ENCODE results near the gene RNF44.
"Not testable (repeated sequence)": the region's sequence is repeated elsewhere in the genome, so short reads cannot be mapped to it uniquely, and the experiment has no call there.

RNF44 gene

GRCh38 chr5:176517053-176517661 is 20.0 kb downstream of the RNF44 start:
- DNase-seq (ENCODE audit: low spot score): no peak

GRCh38 chr5:176515396-176515795 is 21.8 kb downstream of the RNF44 start:
- DNase-seq (ENCODE audit: low spot score): no peak

- DNase-seq (ENCODE audit: low spot score): no peak
Measured at GRCh38 chr5:176514244-176514950, 22.8 kb downstream of the RNF44 start.

GRCh38 chr5:176513788-176514187 is 23.4 kb downstream of the RNF44 start:
- no peak for DNase-seq (ENCODE audit: low spot score)

- DNase-seq (ENCODE audit: low spot score): no peak
Measured at GRCh38 chr5:176508603-176509002, 28.6 kb downstream of the RNF44 start.

DNA sequence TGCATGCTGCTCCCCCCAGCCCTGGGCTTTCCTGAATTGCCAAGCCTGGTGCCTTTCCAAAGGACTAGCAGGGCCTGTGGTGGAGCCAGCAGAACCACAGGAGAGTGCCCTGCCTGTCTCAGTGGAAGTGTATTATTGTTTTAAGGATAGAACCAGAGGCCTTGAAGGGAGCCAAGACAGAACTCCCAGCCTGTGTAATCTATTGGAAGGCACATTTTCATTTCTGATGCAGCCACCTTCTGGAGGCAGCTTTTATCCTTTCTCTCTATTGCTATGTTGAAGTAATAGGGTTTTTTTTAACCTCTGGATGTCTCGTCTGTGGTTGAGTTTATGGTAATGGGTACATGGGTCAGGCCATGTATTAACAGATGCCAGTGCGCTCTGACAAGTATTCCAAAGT is 29.3 kb downstream of the RNF44 start:
- DNase-seq (ENCODE audit: low spot score): no peak

DNA sequence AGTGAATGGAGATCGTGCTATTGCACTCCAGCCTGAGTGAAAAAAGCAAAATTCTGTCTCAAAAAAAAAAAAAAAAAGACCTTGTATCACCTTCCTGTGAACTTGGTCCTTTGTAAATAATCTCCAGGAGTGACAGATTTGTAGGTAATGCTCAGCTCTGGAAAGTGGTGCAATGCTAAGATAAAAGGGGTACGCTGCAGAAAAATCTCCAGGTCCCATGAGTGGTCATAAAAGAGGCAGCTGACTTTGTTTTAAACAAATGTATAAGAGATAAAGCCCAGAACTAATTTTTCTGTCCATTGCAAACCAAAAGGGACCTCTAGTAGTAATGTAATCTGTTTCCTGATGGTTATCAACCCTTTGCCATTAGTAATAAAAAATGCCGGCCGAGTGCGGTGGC is 33.7 kb downstream of the RNF44 start:
- no peak for DNase-seq (ENCODE audit: low spot score)

GRCh38 chr5:176501333-176501732 is 35.9 kb downstream of the RNF44 start:
- no peak for DNase-seq (ENCODE audit: low spot score)

- DNase-seq (ENCODE audit: low spot score): no peak
Measured at GRCh38 chr5:176500511-176500910, 36.7 kb downstream of the RNF44 start.

GRCh38 chr5:176499273-176499672 is 37.9 kb downstream of the RNF44 start:
- DNase-seq (ENCODE audit: low spot score): no peak

DNA sequence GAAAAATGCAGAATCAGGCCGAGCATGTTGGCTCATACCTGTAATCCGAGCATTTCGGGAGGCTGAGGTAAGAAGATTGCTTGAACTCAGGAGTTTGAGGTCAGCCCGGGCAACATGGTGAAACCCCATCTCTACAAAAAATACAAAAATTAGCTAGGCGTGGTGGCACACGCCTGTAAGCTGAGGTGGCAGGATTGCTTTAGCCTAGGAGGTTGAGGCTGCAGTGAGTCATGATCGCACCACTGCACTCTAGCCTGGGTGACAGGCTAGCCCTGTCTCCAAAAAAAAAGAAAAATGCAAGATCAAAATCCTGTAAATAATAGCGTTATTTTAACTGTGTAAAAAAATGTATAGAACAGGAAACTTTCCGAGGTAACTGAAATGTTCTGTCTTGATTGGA is 39.4 kb downstream of the RNF44 start:
- DNase-seq (ENCODE audit: low spot score): no peak

DNA sequence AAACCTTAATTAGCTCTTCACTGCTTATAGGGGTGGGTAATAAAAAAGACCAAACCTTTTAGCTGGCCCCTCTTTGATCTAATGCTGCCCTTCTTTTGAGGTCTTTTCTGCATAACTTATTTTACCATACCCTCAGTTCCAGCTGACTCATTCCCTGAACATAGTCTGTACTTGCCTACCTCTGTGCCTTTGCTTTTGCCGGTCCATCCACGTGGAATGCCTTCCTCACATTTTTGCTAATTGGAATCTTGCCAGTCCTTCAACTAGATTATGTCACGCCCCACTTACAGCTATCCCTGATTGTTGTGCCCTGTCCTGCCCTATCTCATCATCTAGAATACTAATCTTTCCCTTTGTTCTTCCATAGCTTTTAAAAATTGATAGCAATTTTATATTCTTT is 44.8 kb downstream of the RNF44 start:
- no peak for DNase-seq (ENCODE audit: low spot score)

DNA sequence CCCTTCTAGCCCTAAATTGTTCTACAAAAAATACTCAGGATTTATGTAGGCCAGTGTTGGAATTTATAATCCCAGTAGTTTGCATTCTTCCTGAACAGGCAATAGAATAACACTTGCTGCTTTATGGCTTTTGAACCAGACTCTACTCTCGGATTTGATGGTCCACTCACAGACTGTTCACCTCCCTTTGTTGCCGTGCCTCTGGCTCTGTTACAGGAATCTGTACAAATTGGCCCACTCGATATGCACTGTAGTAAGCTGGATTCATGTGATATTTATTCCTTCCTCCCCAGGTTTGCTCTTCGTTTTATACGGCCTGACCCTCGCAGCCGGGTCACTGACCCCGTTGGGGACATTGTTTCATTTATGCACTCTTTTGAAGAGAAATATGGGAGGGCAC is 45.3 kb downstream of the RNF44 start:
- DNase-seq (ENCODE audit: low spot score): no peak

DNA sequence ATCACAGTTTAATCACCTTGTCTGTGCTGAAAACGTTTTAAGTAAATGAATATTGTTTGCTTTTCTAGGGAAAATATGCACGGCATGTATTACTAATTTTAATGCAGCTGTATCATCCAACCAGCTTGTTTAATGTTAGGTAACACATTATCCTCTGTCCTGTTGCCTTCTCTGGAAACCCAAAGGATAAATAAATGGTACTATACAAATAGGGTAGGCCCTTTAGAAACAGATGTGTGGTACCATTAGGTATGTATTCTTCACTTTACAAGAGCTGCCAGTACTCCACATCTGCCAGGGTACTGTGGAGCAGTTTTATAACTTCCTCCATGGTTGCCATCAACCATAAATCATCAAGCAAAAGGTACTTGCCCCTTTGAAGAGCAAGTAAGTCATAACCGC is 46.1 kb downstream of the RNF44 start:
- no peak for DNase-seq (ENCODE audit: low spot score)

DNA sequence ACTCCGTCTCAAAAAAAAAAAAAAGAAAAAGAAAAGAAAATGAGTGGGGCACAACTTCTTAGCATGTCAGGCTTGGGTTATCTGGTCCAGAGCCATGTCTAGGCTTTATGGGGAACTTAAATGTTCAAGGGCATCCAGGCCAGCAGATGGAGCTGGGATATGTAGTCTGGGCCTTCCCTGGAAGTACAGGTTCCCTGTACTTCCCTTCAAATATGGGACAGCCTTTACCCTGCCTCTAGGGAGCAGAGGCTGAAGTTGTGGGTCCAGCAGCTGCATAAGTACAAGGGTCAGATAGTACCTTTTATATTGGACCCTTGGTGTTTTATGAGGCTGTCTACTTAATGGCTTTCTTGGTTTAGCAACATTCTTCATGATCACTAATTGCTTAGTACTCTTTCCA is 46.9 kb downstream of the RNF44 start:
- DNase-seq (ENCODE audit: low spot score): no peak

DNA sequence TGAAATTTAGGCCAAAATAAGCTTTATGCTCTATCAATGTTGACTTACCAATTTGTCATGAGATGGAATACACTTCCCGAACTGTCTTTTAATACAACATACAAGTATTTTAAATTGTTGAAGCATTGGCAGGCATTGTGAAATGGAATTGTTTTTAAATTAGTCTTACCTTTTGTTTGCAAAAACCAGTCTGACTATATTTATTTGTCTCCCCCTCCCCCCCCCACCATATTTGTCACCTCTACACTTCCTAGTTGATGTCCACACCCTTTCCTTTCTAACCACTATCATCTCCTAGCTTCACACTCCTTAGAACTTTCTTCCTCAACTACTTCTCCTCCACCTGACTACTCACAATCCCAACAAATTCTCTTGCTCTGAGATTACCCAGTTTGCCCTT is 48.1 kb downstream of the RNF44 start:
- DNase-seq (ENCODE audit: low spot score): no peak

DNA sequence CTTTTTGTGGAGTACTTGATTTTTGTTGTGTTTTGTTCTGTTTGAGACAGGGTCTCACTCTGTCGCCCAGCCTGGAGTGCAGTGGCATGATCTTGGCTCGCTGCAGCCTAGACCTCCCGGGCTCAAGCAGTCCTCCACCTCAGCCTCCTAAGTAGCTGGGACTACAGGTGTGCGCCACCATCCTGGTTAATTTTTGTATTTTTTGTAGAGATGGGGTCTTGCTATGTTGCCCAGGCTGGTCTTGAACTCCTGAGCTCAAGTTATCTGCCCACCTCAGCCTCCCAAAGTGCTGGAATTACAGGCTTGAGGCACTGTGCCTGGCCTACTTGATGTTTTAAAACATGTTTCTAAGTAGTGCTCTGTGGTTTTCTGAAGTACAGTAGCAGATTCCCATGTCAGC is 50.0 kb downstream of the RNF44 start:
- DNase-seq (ENCODE audit: low spot score): not testable (repeated sequence)

DNA sequence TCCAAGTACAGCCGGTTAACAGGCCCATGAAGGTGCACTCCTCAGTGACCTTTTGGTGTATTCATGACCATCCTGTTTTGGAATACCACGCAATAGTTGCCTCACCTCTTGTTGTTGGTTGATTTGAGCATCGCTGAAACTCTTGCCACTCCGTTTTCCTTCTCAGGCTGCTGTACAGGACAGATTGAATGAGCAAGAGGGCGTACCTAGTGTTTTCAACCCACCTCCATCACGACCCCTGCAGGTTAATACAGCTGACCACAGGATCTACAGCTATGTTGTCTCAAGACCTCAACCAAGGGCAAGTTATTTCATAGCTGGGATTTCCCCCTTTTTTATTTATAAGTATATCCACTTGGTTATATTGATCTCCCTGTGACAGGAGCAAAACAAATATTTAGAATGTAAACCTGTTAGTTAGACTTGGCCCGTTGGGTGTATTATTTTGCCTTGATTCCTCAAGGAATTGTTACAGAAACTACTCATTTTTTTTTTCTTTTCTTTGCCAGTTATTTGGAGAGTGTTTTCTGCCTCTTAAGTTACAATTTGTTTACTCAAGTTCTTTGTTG is 50.9 kb downstream of the RNF44 start:
- DNase-seq (ENCODE audit: low spot score): no peak

- DNase-seq (ENCODE audit: low spot score): no peak
Measured at GRCh38 chr5:176485176-176485575, 52.0 kb downstream of the RNF44 start.

- DNase-seq (ENCODE audit: low spot score): no peak
Measured at GRCh38 chr5:176481711-176482110, 55.5 kb downstream of the RNF44 start.

Measured in COLO829 (cell line).